Fibroblast of mammary gland (primary cell): Measurements from ENCODE around the gene ZNF554.

Experiments used
- DNase-seq: peaks from one replicate; pipeline ENCODE4 v3.0.0-alpha.2; 2010; ENCODE audit warnings: low read depth
- H3K4me3 ChIP-seq: 2 replicates; pipeline ENCODE4 v1.5.1; 2011; ENCODE audit warnings: low read depth, mild to moderate bottlenecking, low read length, moderate library complexity; ENCODE audit not compliant: control insufficient read depth
- CTCF ChIP-seq: conservative IDR thresholded peaks from 2 replicates; pipeline ENCODE4 v1.5.1; 2011; ENCODE audit warnings: low read depth, low read length, inconsistent platforms; ENCODE audit not compliant: control insufficient read depth, insufficient read depth

The ZNF554 gene

GRCh38 chr19:2795827-2796658, 23.6 kb upstream of the ZNF554 start:
- no peak for TF ChIP-seq CTCF
- no peak overlapping the region for H3K4me3 ChIP-seq
- DNase-seq, result no peak

GRCh38 chr19:2796659-2797266, 22.9 kb upstream of the ZNF554 start:
- no peak for DNase-seq
- no peak for TF ChIP-seq CTCF
- no peak overlapping the region for H3K4me3 ChIP-seq

- H3K4me3 ChIP-seq, result no peak overlapping the region
- TF ChIP-seq CTCF, result no peak
- no peak for DNase-seq
Measured at GRCh38 chr19:2797280-2797679, 22.4 kb upstream of the ZNF554 start.

DNA sequence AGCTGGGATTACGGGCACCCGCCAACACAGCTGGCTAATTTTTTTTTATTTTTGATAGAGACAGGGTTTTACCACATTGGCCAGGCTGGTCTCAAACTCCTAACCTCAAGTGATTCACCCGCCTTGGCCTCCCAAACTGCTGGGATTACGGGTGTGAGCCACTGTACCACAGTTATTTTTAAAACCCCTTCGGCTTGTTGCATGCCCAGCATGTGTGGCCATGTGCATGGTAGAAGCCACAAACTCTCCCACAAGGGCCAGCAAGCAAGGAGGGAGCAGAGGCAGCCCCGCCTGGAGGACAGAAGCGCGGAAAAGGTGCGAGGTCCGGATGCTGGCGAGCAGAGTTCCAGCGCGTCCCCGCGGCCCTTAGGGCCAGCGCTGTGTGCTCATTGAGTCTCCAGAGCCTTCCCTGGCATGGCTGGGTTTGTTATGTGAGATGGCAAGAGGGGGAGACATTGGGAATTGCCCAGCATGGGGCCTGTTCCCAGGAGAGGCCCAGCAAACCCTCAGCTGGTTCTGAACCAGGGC, 21.4 kb upstream of the ZNF554 start:
- no peak for DNase-seq
- no peak for TF ChIP-seq CTCF

GRCh38 chr19:2798733-2799132, 20.9 kb upstream of the ZNF554 start:
- TF ChIP-seq CTCF, result no peak
- DNase-seq, result peak; percentile 23
- H3K4me3 ChIP-seq, result no peak overlapping the region

More for the DNA sequence above, 21.4 kb upstream of the ZNF554 start:
- H3K4me3 ChIP-seq, result no peak overlapping the region

- DNase-seq, result no peak
- no peak for TF ChIP-seq CTCF
Measured at GRCh38 chr19:2799273-2800020, 20.2 kb upstream of the ZNF554 start.

More at GRCh38 chr19:2799273-2800020, 20.2 kb upstream of the ZNF554 start:
- H3K4me3 ChIP-seq, result no peak overlapping the region
